Activated B cell treated with CpG ODN at 0.5 μM for 24 hours (primary cell): ENCODE measurements around the gene HSPB1. TPM values are rescaled to one million over a fixed set of nuclear protein-coding genes. Genes with fewer than 3 reads are reported as not detected.

ENCODE experiments used
- ATAC-seq: fragments of 200-7000 bp; cut with Tn5 transposase; one replicate; pipeline ENCODE4 v1.10.0; 2021; ENCODE audit warnings: low read depth, mild to moderate bottlenecking, moderate library complexity
- CTCF ChIA-PET: fragments of 350-600 bp; sonication (Branson Sonifier 250); formaldehyde crosslinking; loops from one replicate; lab custom pipeline; 2021; ENCODE audit warnings: antibody characterized with exemption; lab: Charles Lee
- POLR2A ChIA-PET: fragments of 350-600 bp; sonication (Branson Sonifier 250); formaldehyde crosslinking; loops from one replicate; lab custom pipeline; 2021; ENCODE audit warnings: antibody characterized with exemption; lab: Charles Lee
- DNase-seq: peaks from one replicate; pipeline ENCODE4 v3.0.0; 2022
- H3K27ac Mint-ChIP-seq: one replicate; pipeline ENCODE4 v1.8.0; 2020; ENCODE audit warnings: mixed read lengths
- H3K27me3 Mint-ChIP-seq: one replicate; pipeline ENCODE4 v1.8.0; 2021; ENCODE audit warnings: mixed read lengths
- H3K36me3 Mint-ChIP-seq: one replicate; pipeline ENCODE4 v1.8.0; 2021; ENCODE audit warnings: low read depth, mixed read lengths
- H3K4me1 Mint-ChIP-seq: one replicate; pipeline ENCODE4 v1.8.0; 2021; ENCODE audit warnings: mixed read lengths
- H3K4me3 Mint-ChIP-seq: one replicate; pipeline ENCODE4 v1.8.0; 2020; ENCODE audit warnings: mild to moderate bottlenecking, mixed read lengths
- H3K9me3 Mint-ChIP-seq: one replicate; pipeline ENCODE4 v1.8.0; 2020; ENCODE audit warnings: mixed read lengths
- CTCF ChIP-seq: fragments of 200-600 bp; IDR thresholded peaks from one replicate; pipeline ENCODE4 v1.8.0; 2022; ENCODE audit warnings: antibody characterized with exemption, mild to moderate bottlenecking
- intact Hi-C: fragments of 100-400 bp; cut with micrococcal nuclease; formaldehyde crosslinking; loops from one replicate; pipeline ENCODE4 v1.15.1; 2024
- total RNA-seq: library from RNA; stranded (reverse); gene quantifications from 2 replicates; pipeline ENCODE4 v1.2.3, GENCODE V29; 2022

Gene HSPB1
- total RNA-seq, 1 donor from 2014 or later = 65.6 TPM

GRCh38 chr7:76325811-76326210 lies 23.3 kb downstream of the HSPB1 start:
- peaks cover 13% of the 10 kb centered on the region for H3K4me1 Mint-ChIP-seq
- H3K27me3 Mint-ChIP-seq = no peaks in the 10 kb centered on the region
- H3K9me3 Mint-ChIP-seq = no peaks in the 10 kb centered on the region
- H3K36me3 Mint-ChIP-seq = peaks cover 50% of the 10 kb centered on the region
- no peak for DNase-seq
- ATAC-seq = no peak
- ChIA-PET POLR2A (no interaction called here), CTCF (no interaction called here)
- H3K4me3 Mint-ChIP-seq = no peak overlapping the region
- intact Hi-C loops = no loop called here
- no peak overlapping the region for H3K27ac Mint-ChIP-seq
- no peak for TF ChIP-seq CTCF

- DNase-seq (no peak), ATAC-seq (no peak)
- H3K27ac Mint-ChIP-seq = no peak overlapping the region
- intact Hi-C loops = no loop called here
- CTCF ChIA-PET = interaction anchor here (2.3 kb wide), 1 partner anchor 12 kb away, joined by 8 read pairs; no protein-coding TSS in a partner anchor
- POLR2A ChIA-PET = interaction anchor here (0.6 to 1.1 kb wide), 4 partner anchors 8 to 68 kb away, joined by 3 to 5 read pairs (median 4); partner anchors contain the start of gene YWHAG
- H3K4me1 Mint-ChIP-seq = peaks cover 16% of the 10 kb centered on the region
- no peaks in the 10 kb centered on the region for H3K27me3 Mint-ChIP-seq
- no peak overlapping the region for H3K4me3 Mint-ChIP-seq
- H3K36me3 Mint-ChIP-seq = peaks cover 50% of the 10 kb centered on the region
- no peaks in the 10 kb centered on the region for H3K9me3 Mint-ChIP-seq
- no peak for TF ChIP-seq CTCF
Measured at GRCh38 chr7:76326646-76327233, 24.3 kb downstream of the HSPB1 start.

GRCh38 chr7:76327610-76328009 lies 25.1 kb downstream of the HSPB1 start:
- ChIA-PET POLR2A (interaction anchor here (0.9 to 1.1 kb wide), 4 partner anchors 9 to 31 kb away, joined by 3 to 6 read pairs (median 5); partner anchors contain the start of gene YWHAG), CTCF (interaction anchor here (2.3 kb wide), 1 partner anchor 13 kb away, joined by 8 read pairs; no protein-coding TSS in a partner anchor)
- no peak for TF ChIP-seq CTCF
- H3K27me3 Mint-ChIP-seq = no peaks in the 10 kb centered on the region
- ATAC-seq = no peak
- intact Hi-C loops = no loop called here
- H3K27ac Mint-ChIP-seq = peak overlapping the region; percentile 70
- no peak for DNase-seq
- no peak overlapping the region for H3K4me3 Mint-ChIP-seq
- H3K4me1 Mint-ChIP-seq = peaks cover 25% of the 10 kb centered on the region
- H3K9me3 Mint-ChIP-seq = no peaks in the 10 kb centered on the region
- H3K36me3 Mint-ChIP-seq = peaks cover 50% of the 10 kb centered on the region

- H3K4me1 Mint-ChIP-seq = peaks cover 32% of the 10 kb centered on the region
- intact Hi-C loops = no loop called here
- no peak for TF ChIP-seq CTCF
- no peaks in the 10 kb centered on the region for H3K9me3 Mint-ChIP-seq
- H3K4me3 Mint-ChIP-seq = no peak overlapping the region
- H3K27ac Mint-ChIP-seq = no peak overlapping the region
- ChIA-PET CTCF (interaction anchor here (2.3 kb wide), 1 partner anchor 14 kb away, joined by 8 read pairs; no protein-coding TSS in a partner anchor), POLR2A (interaction anchor here (0.6 to 0.9 kb wide), 2 partner anchors 14 to 24 kb away, joined by 3 to 6 read pairs; no protein-coding TSS in a partner anchor)
- no peak for DNase-seq
- ATAC-seq = no peak
- peaks cover 50% of the 10 kb centered on the region for H3K36me3 Mint-ChIP-seq
- no peaks in the 10 kb centered on the region for H3K27me3 Mint-ChIP-seq
Measured at GRCh38 chr7:76328389-76328788, 25.9 kb downstream of the HSPB1 start.

- H3K4me3 Mint-ChIP-seq = no peak overlapping the region
- H3K4me1 Mint-ChIP-seq = peaks cover 37% of the 10 kb centered on the region
- intact Hi-C loops = no loop called here
- H3K36me3 Mint-ChIP-seq = peaks cover 54% of the 10 kb centered on the region
- H3K27me3 Mint-ChIP-seq = no peaks in the 10 kb centered on the region
- DNase-seq (no peak), ATAC-seq (no peak)
- no peak for TF ChIP-seq CTCF
- ChIA-PET POLR2A (no interaction called here), CTCF (interaction anchor here (0.9 kb wide), 1 partner anchor 16 kb away, joined by 3 read pairs; no protein-coding TSS in a partner anchor)
- H3K9me3 Mint-ChIP-seq = no peaks in the 10 kb centered on the region
- no peak overlapping the region for H3K27ac Mint-ChIP-seq
Measured at GRCh38 chr7:76329479-76329878, 27.0 kb downstream of the HSPB1 start.
